GM06990 (cell line): ENCODE measurements around the gene TSPAN9.

Experiments used
- DNase-seq: peaks from one replicate; pipeline ENCODE4 v3.0.0-alpha.2; 2011; ENCODE audit not compliant: insufficient read length; ENCODE audit errors: extremely low read depth
- H3K27me3 ChIP-seq: replicated peaks from 2 replicates; pipeline ENCODE4 v1.6.0; 2011; ENCODE audit warnings: low read length; ENCODE audit not compliant: control insufficient read depth, insufficient read depth
- H3K36me3 ChIP-seq: 2 replicates; pipeline ENCODE4 v1.5.1; 2011; ENCODE audit warnings: low read length; ENCODE audit not compliant: control insufficient read depth, insufficient read depth
- H3K4me3 ChIP-seq: replicated peaks from 2 replicates; pipeline ENCODE4 v1.5.1; 2011; ENCODE audit warnings: low read depth, mild to moderate bottlenecking, control low read depth, low read length
- TF ChIP-seq, protein P1 (sequence below): IDR thresholded peaks from 2 replicates; pipeline ENCODE4 v1.5.1; 2011; ENCODE audit warnings: low read length, control low read depth, mild to moderate bottlenecking, inconsistent platforms; ENCODE audit not compliant: insufficient read depth, poor library complexity, severe bottlenecking

TSPAN9 gene

DNA sequence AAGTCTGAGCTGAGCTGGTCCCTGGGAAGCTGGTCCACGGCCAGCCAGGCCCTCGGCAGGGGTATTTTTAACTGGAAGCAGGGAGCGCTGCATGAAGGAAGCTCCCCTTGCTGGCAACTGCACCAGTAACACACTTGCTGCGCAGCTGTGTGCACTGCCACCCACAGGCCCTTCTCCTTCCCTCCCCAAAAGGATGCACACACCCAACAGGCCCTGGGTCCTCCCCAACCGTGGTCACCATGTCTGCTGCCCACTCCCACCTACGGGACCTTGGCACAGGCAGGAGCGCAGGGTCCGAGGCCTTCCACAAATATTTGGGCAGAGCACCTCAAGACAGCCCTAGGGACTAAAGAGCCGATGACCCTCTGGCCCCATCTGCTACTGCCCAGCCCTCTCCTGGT lies 256.8 kb downstream of the TSPAN9 start:
- Histone ChIP-seq H3K36me3 (no peaks in the 10 kb centered on the region), H3K27me3 (no peaks in the 10 kb centered on the region; the same call in 1 of the 2 replicates), H3K4me3 (no peak overlapping the region)
- TF ChIP-seq, protein P1, sequence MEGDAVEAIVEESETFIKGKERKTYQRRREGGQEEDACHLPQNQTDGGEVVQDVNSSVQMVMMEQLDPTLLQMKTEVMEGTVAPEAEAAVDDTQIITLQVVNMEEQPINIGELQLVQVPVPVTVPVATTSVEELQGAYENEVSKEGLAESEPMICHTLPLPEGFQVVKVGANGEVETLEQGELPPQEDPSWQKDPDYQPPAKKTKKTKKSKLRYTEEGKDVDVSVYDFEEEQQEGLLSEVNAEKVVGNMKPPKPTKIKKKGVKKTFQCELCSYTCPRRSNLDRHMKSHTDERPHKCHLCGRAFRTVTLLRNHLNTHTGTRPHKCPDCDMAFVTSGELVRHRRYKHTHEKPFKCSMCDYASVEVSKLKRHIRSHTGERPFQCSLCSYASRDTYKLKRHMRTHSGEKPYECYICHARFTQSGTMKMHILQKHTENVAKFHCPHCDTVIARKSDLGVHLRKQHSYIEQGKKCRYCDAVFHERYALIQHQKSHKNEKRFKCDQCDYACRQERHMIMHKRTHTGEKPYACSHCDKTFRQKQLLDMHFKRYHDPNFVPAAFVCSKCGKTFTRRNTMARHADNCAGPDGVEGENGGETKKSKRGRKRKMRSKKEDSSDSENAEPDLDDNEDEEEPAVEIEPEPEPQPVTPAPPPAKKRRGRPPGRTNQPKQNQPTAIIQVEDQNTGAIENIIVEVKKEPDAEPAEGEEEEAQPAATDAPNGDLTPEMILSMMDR, result no peak
- no peak for DNase-seq

DNA sequence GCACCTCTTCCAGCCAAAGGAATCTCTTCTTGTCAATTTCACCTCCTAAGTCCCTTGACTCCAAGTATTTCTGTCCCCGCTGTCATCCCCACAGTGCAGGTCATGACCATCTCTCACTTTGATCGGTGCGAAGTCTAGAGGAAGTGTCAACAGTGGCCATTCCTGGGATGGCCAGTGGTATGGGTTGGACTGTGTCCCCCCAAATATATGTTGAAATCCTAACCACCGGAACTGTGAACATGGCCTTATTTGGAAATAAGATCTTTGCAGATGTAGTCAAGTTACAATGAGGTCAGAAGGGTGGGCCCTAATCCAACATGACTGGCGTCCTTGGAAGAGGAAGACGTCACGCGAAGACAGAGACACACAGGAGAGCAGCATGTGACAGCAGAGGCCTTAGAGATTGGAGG lies 257.9 kb downstream of the TSPAN9 start:
- no peaks in the 10 kb centered on the region; the same call in 1 of the 2 replicates for H3K27me3 ChIP-seq
- TF ChIP-seq, protein P1, result no peak
- no peak overlapping the region for H3K4me3 ChIP-seq
- H3K36me3 ChIP-seq, result no peaks in the 10 kb centered on the region
- no peak for DNase-seq
